ENCODE data around the gene OR6C2.
"Not testable (repeated sequence)": the region's sequence is repeated elsewhere in the genome, so short reads cannot be mapped to it uniquely, and the experiment has no call there.

OR6C2 gene

DNA sequence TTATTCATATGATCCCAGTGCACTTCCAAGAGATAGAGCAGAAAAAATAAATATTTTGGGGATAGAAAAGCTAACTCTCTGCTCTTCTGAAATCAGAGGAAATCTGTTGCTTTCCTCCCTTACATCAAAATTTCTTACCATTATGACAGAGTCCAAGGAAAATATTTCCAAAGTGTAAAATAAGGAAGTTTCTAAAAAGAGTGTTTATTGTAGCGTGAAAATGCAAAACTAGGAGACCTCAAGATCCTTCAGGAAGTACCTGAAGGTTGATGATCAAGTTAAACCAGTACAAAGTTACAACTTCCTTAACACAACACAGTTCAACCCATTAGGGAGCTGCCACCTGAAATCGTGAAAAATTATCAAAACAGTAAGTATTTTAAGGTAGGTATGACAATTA lies at the start of gene OR6C2:
Gene OR6C2 (plus strand): TSS at position 301 of the 400 bp plus-strand sequence. CDS start 8,138 bp downstream, outside the sequence.
- DNase-seq (ENCODE audit: low spot score) = no peak

DNA sequence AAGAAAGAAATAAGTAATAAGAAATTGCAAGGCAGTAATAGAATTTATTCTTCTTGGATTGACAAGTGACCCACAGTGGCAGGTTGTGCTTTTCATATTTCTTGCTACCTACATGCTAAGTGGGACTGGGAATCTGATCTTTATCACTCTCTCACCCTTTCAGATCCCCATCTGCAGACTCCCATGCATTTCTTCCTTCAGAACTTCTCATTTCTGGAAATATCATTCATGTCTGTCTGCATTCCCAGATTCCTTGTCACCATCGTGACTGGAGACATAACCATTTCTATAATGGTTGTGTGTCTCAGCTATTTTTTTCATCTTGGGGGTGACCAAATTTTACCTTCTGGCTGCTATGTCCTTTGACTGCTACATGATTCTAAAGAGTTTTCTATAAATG lies 47.5 kb upstream of the OR6C2 start:
- DNase-seq (ENCODE audit: low spot score) = no peak

DNA sequence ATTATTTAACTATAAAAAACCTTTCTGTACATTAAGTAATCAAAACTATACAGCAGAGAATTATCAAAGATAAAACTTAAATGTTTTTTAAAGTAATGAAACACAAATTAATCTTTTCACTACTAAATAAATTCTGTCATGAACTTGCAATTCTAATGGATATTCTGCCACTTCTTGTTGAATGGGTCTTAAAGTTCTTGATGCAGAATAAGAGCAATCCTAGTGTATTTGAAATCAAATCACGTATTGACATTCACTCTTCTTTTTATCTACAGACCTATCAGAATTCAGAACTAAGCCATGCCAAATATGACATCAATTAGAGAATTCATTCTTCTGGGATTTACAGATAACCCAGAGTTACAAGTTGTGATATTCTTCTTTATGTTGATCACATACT lies 43.6 kb upstream of the OR6C2 start, which contains the start of gene OR6C65:
Gene OR6C65 (plus strand): TSS at position 301 of the 400 bp plus-strand sequence. CDS start 0 bp downstream, at position 301.
- DNase-seq (ENCODE audit: low spot score) = no peak

DNA sequence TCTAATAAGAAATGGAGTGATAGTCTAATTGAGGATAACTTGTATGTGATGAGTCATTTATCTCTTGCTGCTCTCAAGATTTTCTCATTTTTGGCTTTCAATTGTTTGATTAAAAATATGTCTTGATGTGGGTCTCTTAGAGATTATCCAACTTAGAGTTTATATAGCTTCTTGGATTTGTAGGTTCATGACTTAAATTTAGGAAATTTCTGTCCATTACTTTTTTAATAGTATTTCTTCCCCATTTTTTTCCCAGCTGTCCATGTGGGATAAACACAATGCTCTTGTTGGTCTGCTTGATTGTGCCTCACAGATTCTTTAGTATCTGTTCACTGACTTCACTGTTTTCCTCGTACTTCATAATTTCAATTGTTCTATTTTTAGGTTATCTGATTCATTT lies 36.0 kb upstream of the OR6C2 start:
- no peak for DNase-seq (ENCODE audit: low spot score)

DNA sequence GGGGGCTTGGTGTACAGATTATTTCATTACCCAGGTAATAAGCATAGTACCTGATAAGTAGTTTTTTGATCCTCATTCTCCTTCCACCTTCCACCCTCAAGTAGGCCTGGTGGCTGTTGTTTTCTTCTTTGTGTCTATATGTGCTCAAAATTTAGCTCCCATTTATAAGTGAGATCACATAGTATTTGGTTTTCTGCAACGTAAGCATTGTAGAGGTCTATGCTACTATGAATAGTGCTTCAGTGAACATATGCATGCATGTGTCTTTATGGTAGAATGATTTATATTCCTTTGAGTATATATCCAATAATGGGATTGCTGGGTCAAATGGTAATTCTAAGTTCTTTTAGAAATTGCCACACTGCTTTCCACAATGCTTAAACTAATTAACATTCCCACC lies 34.7 kb upstream of the OR6C2 start:
- not testable (repeated sequence) for DNase-seq (ENCODE audit: low spot score)

DNA sequence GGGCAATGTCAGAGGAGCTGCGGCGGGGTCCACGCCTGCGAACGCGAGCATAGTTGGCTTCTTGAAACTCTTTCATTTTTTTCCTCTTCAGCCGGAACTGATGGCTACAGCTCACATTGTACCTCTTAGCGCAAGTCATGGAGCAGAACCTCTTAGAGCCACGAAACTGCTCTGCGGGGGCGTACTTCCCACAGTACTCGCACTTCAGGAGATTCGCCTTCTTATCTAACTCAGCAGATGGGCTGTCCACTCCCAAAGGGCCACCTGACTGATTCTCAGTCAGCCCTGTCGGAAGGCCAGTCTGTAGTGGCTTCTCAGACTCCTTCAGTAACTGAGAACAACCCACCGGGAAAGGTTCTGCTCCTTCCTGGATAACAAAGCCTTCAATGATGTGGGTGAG lies 31.7 kb upstream of the OR6C2 start:
- DNase-seq (ENCODE audit: low spot score) = not testable (repeated sequence)

DNA sequence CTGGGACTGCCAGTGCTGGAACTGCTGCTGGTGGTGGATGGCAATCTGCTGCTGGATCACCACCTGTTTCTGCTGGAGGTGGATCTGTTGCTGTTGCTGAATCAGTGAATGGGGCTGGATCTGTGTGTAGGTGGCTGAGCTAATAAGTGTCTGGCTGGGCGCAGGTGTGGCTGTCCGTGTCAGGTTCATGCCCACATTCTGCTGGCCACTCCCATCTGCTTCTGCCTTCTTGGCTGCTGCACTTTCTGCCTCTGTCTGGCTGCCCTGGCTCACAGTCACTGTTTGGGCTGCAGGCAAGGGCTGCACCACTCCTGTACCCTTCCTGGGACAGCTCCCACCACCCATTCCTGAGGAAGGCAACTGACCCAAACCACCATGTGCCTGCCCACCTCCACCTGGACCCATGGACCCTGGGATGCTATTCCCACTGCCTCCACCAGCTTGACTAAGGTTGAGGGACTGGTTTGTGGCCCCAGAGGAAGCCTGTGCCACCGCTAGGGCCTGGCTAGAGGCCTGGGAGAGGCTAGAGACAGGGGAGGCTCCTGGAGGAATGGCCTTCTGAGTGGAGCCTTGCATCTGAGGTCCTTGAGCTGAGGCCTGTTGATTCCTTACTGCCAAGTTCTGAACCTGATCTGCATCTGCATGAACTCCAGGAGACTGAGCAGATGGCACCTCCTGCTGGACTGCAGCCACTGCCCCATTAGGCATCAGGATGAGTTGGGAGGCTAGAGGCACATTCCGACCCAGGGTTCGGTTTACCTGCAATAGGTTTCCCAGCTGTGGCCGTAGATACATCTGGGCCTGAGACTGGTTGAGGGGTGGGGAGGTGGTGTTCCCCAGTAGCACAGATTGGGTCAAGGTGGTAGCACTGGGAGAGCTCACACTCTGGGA lies 30.1 kb upstream of the OR6C2 start:
- not testable (repeated sequence) for DNase-seq (ENCODE audit: low spot score)

DNA sequence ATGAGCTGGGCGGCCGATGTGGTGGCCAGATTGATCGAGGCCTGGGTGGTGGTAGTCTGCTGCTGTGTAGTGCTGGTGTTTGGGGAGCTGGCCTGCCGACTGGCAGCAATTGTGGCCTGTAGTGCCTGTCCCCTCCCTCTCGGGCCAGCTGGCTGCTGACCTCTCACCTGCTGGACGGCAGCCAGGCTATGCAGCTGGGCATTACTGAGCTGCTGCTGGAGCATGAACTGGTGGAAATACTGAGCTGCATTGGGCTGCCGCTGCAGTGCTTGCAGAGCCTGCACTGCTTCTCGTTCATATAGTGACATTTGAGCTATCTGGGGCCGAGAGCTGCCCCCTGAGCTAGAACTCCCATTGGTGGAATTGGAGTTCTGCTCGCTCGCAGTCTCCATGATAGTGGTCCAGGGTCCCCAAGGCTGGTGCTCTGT lies 29.5 kb upstream of the OR6C2 start:
- DNase-seq (ENCODE audit: low spot score) = not testable (repeated sequence)

DNA sequence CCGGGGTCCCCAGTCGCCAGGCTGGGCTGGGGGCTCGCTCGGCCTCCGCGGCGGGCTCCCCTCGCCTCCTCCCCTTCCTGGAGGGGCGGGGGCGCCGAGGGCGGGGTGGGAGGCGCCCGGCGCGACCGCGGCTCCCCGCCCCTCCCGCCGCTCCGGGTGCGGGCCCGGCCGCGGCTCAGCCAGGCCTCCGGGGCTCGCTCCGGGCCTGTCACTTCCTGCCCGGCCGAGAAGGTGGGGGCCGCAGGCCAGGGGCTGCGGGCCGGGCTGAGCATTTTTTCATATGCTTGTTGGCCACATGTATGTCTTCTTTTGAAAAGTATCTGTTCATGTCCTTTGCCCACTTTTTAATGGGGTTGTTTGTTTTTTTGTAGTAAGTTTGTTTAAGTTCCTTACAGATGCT lies 29.0 kb upstream of the OR6C2 start:
- DNase-seq (ENCODE audit: low spot score) = not testable (repeated sequence)

DNA sequence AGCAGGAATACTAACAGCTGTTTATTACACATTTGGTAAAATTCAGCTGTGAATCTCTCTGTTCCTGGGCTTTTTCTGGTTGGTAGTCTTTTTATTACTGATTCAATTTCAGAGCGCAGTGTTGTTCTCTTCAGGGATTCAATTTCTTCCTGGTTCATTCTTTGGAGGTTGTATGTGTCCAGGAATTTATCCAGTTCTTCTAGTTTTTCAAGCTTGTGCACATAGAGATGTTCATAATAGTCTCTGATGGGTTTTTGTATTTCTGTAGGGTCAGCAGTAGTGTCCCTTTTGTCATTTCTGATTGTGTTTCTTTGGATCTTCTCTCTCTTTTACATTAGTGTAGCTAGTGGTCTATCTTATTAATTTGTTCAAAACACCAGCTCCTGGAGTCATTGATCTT lies 26.9 kb upstream of the OR6C2 start:
- no peak for DNase-seq (ENCODE audit: low spot score)

DNA sequence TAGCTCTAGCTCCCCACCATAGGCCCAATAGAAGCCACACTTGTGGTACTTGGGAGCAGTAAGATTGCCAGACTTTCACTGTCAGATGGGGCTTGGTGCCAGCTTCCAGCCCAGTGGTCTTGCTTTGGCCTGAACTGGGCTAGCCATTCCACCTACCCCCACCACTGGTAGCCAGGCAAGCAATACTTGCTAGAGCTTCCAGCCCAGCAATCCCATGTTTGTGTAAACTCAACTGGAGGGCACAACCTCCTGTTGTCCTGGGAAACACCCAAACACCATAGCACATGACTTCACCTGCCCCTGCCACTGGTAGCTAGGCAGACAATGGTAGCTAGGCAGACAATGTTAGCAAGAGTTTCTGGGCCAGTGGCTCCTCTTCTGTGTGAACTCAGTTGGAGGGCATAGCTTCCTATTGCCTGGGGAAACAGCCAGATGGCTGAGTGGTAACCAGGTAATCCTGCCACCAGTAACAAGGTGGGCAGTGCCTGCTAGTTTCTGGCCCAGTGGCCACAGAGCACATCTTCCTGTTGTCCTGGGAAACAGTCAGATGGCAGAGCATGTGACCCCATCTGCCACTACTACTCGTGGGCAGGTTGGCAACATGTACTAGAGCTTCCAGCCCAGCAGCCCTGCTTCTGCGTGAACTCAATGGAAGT lies 23.4 kb upstream of the OR6C2 start:
- DNase-seq (ENCODE audit: low spot score) = no peak

DNA sequence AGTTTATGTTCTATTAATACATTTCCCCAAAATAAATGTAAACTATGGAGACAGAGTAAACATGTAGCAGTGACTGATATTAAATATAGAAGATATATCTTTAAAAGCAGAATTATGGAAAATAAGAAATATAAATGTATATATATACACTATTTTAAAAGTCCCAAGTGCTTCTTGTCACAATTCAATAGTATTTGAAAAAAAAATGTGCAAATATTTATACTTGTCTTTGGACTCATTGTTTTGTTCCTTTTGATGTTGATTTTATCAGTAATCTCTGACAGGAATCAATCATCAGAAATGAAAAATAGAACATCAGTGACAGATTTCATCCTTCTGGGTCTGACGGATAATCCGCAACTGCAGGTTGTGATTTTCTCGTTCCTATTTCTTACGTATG lies 17.9 kb upstream of the OR6C2 start, which contains the start of gene OR6C76:
Gene OR6C76 (plus strand): TSS at position 301 of the 400 bp plus-strand sequence. CDS start 0 bp downstream, at position 301.
- no peak for DNase-seq (ENCODE audit: low spot score)

DNA sequence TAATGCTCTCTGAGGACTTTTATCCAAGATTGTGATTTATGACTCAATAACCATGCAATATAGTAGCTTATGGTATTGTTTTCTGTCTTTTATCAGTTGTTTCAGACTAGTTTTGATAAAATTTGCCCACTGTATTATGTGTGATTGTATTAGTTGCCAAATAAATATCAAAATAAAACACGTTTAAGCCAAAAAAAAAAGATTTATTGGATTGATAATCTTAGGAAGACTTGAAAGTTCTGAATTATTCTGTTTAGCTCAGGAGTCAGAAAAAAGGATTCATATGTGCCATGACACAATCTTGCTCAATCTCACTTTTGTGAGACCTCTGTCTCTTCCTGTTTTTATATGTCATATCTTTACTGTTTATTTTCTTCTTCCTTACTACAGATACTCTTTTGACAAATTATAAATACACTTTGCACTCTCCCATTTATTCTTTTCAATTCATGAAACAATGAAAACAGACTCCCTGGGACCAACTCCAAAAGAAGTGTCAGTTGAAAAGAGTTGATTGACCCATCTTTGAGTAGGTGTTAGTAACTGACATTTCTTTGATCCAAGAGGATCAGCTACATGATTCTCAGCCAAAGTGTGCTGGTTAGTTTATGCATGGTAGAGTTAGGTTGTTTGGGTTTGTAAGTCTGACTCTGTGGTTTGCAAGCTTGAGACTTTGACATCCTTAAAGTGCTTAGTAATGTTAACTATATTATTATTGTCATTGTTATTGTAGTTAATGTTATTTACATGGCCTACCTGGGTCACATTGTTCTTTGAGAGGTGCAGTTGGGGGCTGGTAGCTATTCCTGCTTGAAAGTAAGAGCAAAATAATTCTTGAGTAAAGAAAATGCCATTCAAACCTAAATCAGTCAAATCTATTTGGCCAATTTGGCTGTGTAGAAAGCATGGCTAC lies 15.3 kb upstream of the OR6C2 start:
- no peak for DNase-seq (ENCODE audit: low spot score)

DNA sequence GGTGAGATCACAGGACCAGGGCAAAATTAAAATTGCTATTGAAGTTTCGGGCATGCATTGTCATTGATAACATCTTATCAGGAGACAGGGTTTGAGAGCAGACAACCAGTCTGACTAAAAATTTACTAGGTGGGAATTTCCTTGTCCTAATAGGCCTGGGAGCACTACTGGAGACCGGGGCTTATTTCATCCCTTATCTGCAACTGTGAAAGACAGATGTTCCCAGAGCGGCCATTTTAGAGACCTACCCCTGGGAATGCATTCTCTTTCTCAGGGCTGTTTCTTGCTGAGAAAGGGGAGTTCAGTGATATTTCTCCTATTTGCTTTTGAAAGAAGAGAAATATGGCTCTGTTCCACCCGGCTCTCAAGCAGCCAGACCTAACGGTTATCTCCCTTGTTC lies 2.6 kb upstream of the OR6C2 start:
- DNase-seq (ENCODE audit: low spot score) = not testable (repeated sequence)

DNA sequence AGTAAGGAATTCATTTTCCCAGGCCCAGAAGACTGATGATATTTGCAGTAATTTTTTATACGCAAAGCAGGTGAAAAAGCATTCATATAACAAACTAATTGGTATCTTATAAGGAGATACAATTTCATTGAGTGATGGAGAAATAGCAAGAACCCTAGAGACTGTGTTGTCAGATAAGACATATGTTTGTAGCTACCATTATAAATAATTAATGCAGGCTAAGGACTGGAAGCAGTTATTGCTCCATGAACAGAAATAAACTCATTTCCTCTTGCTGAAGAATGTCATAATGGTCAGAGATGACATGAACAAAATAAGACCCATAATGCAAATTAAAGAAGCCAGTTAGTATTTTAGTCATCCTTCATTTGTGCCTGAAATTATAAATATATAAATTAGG lies 1.5 kb downstream of the OR6C2 start:
- no peak for DNase-seq (ENCODE audit: low spot score)

DNA sequence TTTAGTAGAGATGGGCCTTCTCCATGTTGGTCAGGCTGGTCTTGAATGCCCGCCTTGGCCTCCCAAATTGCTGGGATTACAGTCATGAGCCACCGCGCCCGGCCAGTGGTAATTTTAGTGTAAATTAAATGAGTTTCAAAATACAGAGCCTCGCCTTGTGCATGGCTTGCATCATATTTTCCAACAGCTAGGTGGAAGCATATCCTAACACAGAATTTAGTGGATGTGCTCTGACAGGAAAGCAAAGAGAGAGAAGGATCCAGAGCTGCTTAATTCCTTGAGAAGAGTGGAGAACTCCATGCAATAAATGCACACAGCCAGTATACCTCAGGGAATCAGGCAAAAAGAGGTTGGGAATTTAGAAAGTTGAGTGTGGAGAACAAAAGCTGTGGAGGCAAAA lies 2.5 kb downstream of the OR6C2 start:
- no peak for DNase-seq (ENCODE audit: low spot score)

DNA sequence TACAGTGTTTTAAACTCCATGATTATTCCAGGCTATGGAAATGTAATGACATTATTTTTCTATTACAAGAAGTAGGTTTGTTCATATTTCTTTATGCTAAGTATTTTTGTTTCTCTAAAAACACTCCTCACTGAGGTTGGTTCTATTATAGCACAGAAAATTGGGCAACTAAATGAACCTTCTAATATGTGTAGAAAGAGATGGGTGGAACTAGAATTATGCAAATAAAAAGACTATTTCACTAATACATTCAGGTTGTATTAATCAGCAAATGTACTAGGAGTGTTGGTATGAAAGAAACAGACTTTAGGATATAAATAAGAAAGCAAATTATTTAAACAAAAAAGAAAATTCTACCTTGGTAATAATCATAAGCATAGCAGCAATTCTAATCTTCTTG lies 4.9 kb downstream of the OR6C2 start:
- DNase-seq (ENCODE audit: low spot score) = no peak

DNA sequence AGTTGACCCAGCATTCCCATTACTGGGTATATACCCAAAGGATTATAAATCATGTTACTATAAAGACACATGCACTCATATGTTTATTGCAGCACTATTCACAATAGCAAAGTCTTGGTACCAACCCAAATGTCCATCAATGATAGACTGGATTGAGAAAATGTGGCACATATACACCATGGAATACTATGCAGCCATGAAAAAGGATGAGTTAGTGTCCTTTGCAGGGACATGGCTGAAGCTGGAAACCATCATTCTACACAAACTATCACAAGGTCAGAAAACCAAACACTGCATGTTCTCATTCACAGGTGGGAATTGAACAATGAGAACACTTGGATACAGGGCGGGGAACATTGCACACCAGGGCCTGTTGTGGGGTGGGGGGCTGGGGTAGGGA lies 21.1 kb downstream of the OR6C2 start:
- not testable (repeated sequence) for DNase-seq (ENCODE audit: low spot score)

DNA sequence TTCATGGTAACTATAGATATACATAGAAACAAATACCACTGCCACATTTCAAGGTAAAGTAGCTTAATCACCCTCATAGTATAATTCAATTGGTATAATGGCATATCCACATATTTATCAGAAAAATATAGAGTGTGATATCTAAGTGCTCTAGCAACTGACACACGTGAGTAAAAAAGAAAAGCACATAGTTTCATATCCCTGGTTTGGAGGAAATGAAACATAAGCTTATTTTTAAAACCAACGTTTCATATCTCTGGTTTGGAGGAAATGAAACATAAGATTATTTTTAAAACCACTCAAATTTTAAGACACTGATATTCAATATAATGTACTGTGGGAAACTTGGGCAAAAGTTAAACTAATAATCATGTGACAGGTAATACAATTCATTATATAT lies 24.0 kb downstream of the OR6C2 start:
- DNase-seq (ENCODE audit: low spot score) = no peak

DNA sequence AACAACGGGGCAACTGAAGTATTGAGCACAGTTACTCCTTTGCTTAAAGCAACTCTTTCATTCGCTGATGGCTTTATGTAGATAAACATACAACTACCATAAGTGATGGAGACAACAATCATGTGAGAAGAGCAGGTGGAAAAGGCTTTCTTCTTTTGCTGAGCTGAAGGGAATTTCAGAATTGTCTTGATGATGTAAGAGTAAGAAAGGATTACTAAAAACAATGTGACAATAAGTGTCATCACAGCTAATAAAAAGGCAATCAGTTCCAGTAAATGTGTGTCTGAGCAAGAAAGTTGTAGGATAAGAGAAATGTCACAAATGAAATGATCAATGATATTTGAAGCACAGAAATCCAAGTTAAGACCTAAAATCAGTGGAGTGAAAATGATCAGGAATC lies 25.4 kb downstream of the OR6C2 start:
- DNase-seq (ENCODE audit: low spot score) = no peak

DNA sequence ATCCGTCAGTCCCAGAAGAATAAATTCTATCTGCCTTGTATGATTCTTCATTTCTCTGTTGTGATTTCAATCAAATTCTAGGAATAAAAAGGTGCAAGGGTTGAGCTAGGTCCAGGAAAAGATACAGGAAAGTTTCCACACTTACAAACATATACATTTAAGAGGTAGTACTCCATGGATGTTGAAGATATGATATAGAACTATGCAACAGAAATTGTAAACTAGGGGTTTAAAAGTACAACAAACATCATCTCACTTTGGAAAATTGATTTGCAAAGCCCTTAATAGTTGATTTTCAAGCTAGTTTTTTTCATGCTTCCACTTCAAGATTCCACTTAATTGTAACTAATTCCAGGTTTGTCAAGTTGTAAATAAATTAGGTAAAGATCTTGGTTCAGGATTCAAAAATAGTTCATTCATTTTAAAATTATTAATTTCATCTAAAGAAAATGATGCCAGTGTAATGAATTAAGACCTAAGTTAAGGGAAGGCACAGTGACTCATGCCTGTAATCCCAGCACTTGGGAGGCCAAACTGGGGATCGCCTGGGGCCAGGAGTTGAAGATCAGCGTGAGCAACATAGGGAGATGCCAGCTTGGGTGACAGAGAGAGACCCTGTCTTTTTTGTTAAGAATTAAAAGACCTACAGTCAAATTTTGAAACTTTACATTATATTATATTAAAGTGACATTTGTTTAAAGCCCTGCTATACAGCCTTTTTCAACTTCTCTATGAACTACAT lies 26.4 kb downstream of the OR6C2 start, which contains the start of gene OR6C70:
Gene OR6C70 (minus strand): TSS at position 51 of the 742 bp plus-strand sequence. CDS start 0 bp downstream, at position 51.
- no peak for DNase-seq (ENCODE audit: low spot score)

Data from HuH-7 (cell line).